HG02610 (cell line): ENCODE data around the gene ZCCHC9.
"Not testable (repeated sequence)": the region's sequence is repeated elsewhere in the genome, so short reads cannot be mapped to it uniquely, and the experiment has no call there.

ENCODE experiments used
- ATAC-seq: cut with Tn5 transposase; IDR thresholded peaks from one replicate; pipeline ENCODE4 v1.9.1; 2021; ENCODE audit warnings: mild to moderate bottlenecking, moderate library complexity; ENCODE audit not compliant: unreplicated experiment

ZCCHC9 gene, protein sequence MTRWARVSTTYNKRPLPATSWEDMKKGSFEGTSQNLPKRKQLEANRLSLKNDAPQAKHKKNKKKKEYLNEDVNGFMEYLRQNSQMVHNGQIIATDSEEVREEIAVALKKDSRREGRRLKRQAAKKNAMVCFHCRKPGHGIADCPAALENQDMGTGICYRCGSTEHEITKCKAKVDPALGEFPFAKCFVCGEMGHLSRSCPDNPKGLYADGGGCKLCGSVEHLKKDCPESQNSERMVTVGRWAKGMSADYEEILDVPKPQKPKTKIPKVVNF

DNA sequence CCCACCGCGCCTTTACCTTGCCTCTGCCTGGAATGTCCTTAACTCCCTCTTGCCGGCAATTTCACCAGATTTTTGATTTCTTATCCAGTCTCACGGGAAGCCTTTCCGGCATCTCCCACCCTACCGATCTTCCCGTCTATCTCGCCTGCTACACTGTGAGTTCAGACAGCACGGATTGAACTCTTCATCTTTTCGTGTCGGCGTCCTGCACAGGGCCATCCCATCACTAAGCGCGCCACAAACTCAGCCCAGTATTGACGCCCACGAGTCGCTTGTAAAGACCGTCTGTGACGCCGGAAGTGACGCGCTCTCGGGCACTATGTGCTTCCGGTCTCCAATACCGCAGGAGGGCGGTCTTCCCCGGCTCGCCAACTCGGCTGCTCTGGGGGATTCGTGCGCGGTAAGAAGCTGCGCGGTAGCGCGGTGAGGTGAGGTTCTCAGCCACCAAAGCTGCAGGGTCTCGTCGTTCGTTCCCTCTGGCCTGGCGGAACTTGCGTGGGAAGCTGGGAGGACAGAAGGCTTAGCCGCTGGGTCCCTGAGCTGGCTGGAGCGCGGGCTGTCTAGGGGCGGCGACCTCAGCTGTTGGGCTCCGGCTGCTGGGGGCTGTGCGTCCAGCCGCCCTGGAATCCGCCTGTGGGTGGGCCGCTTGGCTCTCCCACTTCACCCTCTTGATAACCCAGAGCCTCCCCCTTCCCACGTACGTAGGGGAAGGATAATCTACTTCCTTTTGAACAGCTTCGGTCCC is at the start of gene ZCCHC9:
Gene ZCCHC9 (plus strand): TSS at position 317 of the 745 bp plus-strand sequence. CDS start 3,171 bp downstream, outside the sequence.
- peak; percentile 96 for ATAC-seq

DNA sequence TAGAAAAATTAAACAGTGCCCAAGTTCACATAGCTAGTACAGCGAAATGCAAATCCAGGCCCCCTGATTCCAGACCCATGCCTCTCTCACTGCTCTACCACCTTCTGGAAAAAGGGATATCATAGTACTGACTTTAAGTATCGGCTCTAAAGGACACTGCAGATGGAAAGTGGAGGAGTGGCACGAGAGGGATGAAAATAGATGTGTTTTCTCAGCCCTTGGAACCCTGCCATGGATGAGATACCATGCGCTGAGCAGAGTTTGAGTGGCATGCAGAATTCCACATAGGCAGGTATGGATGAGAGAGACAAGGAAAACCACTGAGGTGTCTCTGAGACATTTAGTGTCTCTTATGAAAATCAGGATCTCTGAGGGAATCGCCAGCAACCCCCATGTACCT is 49.5 kb upstream of the ZCCHC9 start:
- ATAC-seq, result no peak

DNA sequence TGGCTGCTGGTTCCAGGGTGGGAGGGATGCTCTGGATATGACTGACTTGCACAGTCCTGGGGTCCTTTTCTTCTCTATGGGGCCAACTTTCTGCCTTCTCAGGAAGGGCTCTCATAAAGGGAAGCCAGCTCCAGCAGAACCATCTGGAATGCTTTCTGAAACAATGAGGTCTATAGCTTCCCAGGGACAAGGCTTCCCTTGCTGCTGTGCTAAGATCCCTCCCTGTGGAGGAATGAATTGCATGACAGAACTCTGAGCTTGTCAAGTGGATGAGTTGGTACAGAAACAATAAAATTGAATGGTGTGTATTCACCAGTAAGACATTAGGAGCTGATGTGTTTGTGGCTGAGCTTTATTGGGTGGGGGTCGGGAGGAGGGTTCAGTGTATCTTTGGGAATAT is 48.5 kb upstream of the ZCCHC9 start:
- no peak for ATAC-seq

DNA sequence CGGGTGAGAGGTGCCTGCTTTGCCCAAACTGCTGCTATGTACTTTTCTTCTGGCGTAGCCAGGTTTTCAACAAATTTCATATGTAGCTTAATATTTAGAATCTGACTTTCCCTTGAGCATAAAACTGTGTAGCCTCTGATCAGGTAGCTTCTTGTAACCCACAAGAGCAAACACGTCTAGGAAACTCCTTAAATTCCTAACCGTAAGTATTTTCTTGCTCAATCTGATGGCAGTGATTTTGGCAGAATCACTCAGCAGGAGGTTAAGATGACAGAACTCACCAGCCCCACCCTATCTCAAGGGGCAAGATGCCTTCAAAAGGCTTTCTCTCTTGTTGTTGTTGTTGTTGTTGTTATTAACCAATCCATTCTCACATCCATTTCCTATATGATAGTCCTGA is 47.5 kb upstream of the ZCCHC9 start:
- no peak for ATAC-seq

DNA sequence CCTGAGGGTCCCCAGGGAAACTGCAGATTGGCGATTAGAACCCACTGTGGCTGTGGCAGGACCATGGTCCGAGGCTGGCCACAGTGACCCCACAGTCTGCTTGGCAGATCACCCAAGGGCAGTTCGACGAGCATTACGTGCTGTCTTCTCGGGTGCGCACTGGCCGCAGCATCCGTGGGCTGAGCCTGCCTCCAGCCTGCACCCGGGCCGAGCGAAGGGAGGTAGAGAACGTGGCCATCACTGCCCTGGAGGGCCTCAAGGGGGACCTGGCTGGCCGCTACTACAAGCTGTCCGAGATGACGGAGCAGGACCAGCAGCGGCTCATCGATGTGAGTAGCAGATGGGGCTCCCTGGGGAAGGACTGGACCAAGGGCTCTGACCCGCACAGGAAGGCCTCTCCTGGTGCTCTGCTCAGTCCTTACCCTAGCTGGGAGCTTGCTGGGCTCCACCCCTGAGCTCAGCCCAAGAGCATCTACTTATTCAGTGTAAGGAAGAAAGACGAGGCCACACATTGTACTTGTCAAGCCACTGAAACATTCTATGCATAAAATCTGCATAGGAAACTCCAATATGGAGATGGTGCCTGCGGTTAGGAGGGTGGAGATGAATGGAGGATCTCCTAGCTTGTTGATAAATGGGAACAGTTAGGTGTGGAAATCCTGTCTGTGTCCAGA is 46.4 kb upstream of the ZCCHC9 start:
- ATAC-seq, result no peak

DNA sequence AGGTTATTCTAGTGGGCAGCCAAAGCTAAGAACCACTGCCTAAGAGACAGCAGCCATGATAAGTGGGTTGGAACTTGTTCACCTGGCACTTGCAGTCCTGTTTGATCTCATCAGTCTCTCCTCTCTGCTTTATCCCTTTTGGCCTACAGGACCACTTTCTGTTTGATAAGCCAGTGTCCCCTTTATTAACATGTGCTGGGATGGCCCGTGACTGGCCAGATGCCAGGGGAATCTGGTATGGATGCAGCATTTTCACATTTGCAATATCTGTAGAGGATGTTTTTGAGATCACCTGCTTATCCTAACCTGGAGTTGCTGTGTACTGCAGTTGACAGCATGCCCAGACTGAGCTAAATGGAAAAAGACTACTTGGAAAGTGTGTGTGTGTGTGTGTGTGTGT is 44.6 kb upstream of the ZCCHC9 start:
- no peak for ATAC-seq

DNA sequence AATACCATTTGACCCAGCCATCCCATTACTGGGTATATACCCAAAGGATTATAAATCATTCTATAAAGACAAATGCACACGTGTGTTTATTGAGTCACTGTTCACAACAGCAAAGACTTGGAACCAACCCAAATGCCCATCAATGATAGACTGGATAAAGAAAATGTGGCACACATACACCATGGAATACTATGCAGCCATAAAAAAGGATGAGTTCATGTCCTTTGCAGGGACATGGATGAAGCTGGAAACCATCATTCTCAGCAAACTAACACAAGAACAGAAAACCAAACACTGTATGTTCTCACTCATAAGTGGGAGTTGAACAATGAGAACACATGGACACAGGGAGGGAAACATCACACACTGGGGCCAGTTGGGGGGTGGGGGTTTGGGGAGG is 38.6 kb upstream of the ZCCHC9 start:
- not testable (repeated sequence) for ATAC-seq

DNA sequence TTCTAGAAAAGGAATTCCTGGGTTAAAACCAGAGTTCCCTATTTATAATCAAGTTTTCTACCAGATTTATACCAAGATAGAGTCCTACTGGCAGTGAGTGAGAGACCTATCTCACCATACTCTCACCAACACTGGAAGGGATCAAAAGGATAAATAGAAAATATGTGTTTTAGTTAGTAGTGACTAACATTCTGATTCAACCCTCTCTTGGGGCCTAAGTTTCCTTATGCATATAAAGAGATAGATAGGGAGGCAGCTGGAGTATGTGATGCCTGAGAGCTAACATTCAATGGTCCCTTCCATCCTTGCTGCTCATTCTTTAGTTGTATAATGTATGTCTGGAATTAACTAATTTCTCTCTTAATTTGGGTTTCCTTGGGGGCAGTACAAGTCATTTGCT is 36.3 kb upstream of the ZCCHC9 start:
- no peak for ATAC-seq

DNA sequence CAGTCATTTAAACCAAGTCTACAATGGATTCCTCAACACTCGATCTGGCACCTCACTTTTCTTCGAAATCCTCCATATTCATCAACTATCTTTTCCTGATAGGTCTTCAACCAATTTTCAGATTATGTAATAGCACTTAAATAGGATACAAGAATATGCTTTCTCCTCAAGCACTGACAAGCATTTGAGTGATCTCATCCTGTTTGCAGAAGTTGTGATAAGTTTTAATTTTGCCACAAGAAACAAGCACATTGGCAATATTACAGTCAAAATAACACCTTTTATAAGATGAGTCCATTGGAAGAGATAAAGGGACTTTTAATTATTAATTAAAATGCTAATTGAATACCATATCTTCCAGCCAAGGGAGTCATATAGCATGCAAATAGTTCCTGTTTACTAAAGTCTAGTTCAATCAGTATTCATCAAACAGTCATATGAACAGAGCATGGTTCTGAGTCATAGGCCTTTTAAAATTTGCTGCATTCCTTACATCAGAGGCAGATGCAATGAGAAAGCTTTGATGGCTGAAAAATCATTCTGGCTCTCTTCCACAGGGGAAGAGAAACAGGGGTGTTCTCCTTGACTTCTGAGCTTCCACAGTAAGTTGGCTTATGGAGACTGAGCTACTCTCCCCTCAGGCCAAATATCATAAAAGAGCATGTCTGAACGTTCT is 32.7 kb upstream of the ZCCHC9 start:
- ATAC-seq, result no peak

DNA sequence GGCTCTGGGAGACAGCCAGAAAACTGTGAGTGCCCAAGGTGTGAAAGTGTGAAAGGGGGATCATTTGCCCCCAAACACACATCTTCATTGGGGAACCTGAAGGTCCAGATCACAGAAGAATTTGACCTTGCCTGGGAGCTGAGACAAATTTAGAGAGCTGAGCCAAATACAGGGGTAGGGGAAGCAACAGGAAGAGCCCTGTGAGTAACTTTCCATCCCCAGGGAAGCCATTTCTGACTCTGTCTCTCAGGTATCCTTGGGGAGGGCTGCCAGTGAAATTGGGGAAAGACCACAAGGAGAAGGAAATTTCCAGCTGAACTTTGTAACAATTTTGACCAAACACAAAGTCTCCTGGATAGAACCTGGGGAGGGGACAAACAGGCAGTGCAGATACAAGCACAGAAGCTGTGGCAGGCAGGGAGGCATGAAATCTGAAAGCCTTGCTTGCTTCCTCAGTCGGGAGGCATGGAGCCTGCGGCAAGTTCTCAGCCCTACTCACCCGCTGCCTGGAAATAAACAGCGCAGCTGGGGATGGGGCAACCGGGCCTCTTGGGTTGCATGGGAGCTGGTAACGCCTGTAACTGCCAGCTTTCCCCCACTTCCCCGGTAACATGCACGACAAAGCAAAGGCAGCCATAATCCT is 31.5 kb upstream of the ZCCHC9 start:
- ATAC-seq, result no peak

DNA sequence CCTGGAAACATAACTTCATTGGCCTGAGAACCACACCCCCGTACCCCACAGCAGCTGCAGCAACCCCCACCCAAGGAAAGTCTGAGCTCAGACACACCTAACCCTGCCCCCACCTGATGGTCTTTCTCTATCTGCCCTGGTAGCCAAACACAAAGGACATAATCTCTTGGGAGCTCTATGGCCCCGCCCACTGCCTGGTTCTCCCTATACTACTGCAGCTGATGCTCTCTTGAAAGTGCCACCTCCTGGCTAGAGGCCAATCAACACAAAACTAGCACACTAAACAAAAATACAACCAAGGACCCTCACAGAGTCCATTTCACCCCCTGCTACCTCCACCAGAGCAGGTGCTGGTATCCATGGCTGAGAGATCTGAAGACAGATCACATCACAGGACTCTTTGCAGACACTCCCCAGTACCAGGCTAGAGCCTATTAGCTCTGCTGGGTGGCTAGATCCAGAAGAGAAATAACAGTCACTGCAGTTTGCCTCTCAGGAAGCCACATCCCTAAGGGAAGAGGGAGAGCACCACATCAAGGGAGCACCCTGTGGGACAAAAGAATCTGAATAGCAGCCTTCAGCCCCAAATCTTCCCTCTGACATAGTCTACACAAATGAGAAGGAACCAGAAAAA is 30.9 kb upstream of the ZCCHC9 start:
- ATAC-seq, result not testable (repeated sequence)

DNA sequence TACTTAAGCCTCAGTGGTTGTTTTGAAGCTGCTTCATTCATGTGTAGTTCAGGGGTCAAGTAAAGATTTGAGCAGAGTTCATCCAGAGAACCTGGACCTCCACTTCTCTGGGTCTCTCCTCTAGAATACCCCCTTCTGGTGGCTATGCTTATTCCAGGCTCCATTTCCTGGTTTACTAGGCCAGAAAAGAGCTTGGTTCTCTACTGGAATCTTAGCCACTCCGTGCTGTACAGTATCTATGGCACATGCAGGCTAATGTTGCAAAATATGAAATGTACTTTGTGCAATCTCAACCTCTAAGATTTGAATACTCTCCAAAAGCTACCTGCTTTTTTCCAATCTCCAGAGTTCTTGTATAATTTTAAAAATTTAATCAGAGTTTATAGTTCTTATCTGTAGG is 17.4 kb upstream of the ZCCHC9 start:
- ATAC-seq, result no peak

DNA sequence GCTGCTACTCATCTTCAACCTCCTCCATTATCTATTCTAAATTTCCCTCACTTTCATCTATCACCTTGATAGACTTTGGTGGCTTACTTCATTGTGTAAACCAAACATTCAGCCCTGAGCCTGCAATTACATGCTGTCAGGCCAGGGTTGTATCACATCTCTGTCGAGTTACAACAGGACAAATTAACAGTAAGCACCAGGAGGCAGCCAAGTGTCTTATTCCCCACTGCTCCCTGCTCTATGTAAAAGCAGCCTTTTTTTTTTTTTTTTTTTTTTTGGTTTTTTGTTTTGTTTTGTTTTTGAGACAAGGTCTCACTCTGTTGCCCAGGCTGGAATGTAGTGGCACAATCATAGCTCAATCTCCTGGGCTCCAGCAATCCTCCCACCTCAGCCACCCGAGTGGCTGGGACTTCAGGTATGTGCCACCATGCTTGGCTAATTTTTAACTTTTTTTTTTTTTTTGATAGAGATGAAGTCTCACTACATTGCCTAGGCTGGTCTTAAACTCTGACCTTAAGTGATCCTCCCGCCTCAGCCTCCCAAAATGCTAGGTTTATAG is 15.2 kb upstream of the ZCCHC9 start:
- no peak for ATAC-seq

DNA sequence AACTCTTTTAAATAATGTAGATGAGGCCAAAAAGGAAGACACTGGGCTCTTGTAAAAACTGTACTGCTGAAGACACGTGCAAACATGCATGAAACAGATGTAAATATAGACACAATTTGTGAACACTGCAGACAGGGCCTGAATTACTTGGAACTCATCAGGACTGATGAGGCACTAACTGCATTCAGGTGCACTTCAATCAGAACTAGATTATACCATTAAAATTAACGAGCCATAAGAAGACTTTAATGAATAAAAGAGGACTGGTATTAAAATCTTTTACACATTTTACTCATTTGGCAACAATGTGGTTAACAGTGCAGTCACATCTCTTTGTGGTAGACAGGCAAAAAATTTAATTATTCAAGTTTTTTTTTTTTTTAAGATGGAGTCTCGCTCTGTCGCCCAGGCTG is 13.4 kb upstream of the ZCCHC9 start:
- ATAC-seq, result no peak

DNA sequence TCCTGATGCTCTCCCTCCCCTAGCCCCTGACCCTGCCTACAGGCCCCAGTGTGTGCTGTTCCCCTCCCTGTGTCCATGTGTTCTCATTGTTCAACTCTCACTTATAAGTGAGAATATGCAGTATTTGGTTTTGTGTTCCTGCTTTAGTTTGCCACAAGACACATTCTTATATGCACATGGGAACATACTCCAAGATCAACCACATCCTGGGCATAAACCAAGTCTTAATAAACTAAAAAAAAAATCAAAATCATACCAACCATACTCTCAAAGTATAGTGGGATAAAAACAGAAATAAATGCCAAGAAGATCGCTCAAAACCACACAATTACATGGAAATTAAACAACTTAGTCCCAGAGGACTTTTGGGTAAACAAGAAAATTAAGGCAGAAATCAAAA is 11.2 kb upstream of the ZCCHC9 start:
- no peak for ATAC-seq

DNA sequence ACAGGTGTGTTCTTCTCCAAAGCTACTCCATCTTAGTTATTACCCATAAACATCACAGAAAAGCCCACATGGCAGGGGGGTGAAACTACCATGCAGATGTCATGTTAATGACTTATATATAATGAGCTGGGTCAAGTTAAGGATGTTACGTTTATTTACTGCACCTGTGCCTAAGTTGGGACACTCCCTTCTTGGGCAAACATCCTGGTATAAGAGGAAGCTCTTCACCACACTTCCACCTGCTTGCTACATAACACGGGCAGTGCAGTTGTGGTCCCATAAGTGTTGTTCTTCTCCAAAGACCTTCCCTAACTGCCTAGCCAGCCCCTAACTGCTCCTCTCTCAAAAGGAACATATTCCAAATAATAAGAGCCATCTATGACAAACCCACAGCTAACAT is 9.3 kb upstream of the ZCCHC9 start:
- ATAC-seq, result no peak

DNA sequence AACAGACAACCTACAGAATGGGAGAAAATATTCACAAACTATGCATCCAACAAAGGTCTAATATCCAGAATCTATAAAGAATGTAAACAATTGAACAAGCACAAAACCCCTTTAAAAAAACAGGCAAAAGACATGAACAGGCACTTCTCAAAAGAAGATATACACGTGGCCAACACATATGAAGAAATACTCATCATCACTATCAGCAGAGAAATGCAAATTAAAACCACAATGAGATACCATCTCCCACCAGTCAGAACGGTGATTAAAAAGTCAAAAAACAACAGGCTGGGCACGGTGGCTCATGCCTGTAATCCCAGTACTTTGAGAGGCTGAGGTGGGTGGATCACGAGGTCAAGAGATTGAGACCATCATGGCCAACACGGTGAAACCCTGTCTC is 7.4 kb upstream of the ZCCHC9 start:
- not testable (repeated sequence) for ATAC-seq

DNA sequence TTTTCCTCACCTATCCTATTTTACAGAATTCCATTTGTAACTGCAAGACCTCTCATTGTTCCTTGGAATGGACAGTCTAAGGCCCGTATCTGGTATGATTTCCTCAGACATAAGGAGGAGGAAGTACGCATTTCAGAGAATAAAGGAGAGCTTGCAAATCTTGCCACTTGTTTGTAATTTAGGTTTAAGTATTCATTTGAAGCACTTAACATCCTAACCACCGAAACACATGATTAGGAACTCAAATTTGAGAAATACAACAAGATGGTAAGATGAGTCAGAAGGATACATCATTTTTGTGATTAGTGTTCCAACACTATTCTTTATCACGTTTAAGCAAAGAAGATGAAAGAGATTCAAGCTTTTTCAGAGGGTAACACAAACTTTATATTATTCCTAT is 3.9 kb upstream of the ZCCHC9 start:
- no peak for ATAC-seq

DNA sequence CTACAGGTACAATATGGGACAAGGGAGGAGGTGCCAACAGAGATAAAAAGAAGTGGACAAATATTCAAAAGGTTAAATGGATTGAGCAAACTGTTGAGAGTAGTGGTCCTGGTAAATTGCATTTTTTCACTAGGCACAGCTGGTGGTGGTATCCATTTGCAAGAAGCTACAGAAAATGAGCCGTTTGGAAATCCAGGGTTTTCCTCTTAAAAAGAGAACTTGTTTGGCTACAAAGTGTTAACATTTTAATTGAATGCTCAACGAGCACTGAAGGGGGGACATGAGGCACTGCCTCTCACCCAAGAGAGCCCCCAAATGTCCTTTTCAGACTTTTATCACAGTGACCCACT is 491 bp upstream of the ZCCHC9 start:
- no peak for ATAC-seq

DNA sequence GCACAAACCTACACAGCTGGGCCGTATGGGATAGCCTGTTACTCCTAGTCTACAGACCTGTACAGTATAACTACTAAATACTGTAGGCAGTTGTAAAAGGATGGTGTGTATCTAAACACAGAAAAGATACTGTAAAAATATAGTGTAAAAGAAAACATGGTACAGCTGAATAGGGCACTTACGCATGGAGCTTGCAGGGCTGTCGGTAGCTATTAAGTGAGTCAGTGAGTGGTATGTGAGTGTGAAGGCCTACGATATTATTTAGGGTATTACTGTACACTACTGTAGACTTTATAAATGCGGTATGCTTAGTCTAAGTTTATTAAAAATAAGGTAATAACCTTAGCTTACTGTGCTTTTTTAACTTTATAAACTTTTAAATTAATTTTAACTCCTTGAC is 1.2 kb downstream of the ZCCHC9 start:
- no peak for ATAC-seq
